GM12864 (cell line): ENCODE data around the gene SLC49A4.

Source experiments
- DNase-seq: peaks from one replicate; pipeline ENCODE4 v3.0.0-alpha.2; 2011; ENCODE audit warnings: low read depth
- H3K4me3 ChIP-seq: 2 replicates; pipeline ENCODE4 v1.5.1; 2011; ENCODE audit warnings: mild to moderate bottlenecking, low read depth, low read length, control low read depth
- TF ChIP-seq, protein P1 (sequence below): IDR thresholded peaks from 2 replicates; pipeline ENCODE4 v1.5.1; 2011; ENCODE audit warnings: low read depth, mild to moderate bottlenecking, moderate library complexity, low read length, control low read depth, inconsistent platforms; ENCODE audit errors: missing control alignments

Gene SLC49A4

DNA sequence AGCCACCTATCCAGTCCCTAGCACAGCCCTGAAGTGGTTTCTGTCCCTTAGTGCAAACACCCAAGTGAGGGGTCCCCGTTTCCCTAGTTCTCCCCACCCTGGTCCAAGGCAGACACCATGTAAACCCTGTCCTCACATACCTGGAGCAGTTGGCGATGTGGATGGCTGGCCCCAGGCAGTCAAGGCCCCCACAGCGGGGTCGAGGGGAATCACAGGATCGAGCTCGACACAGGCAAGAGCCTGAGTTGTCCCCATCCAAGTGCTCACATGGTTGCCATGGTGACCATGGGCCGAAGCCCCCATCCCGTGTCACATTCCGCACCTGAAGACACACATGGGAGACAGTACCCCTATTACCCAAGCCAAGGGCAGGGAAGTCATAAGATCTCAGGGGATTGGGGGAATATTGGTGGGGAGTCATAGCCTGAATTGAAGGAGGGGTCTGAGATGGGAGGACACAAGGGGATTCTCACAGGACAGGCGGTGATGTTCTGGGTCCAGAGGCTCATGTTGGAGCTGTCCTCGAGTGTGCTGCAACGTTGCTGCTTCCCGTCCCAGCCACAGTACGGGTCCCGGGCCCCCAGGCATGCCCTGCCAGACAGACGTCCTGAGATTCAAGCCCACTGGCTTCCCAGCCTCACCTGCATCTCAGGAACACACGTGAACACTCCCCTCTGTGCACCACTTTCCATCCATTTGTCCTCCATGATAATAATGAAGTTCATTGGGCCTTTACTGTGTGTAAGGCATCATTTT lies 120.6 kb downstream of the SLC49A4 start:
- TF ChIP-seq, protein P1, sequence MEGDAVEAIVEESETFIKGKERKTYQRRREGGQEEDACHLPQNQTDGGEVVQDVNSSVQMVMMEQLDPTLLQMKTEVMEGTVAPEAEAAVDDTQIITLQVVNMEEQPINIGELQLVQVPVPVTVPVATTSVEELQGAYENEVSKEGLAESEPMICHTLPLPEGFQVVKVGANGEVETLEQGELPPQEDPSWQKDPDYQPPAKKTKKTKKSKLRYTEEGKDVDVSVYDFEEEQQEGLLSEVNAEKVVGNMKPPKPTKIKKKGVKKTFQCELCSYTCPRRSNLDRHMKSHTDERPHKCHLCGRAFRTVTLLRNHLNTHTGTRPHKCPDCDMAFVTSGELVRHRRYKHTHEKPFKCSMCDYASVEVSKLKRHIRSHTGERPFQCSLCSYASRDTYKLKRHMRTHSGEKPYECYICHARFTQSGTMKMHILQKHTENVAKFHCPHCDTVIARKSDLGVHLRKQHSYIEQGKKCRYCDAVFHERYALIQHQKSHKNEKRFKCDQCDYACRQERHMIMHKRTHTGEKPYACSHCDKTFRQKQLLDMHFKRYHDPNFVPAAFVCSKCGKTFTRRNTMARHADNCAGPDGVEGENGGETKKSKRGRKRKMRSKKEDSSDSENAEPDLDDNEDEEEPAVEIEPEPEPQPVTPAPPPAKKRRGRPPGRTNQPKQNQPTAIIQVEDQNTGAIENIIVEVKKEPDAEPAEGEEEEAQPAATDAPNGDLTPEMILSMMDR: no peak
- no peak overlapping the region for H3K4me3 ChIP-seq
- no peak for DNase-seq

DNA sequence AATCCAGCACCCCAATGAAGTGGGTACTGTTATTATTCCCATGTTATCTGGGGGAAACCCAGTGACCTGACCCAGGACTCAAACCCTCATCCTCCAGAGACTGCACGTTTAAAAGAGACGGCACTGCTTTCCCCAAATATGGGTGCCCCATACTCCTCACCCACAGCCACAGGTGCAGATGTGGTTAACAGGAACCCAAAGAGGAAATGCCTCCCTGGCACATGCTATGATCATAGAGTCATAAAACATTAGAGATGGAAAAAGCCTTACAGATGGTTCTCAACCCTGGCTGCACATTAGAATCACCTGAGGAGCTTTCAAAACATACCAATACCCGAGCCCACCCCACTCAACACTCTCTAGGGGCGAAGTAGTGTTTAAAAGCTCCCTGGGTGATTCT lies 121.2 kb downstream of the SLC49A4 start:
- no peak for DNase-seq
- TF ChIP-seq, protein P1: no peak

DNA sequence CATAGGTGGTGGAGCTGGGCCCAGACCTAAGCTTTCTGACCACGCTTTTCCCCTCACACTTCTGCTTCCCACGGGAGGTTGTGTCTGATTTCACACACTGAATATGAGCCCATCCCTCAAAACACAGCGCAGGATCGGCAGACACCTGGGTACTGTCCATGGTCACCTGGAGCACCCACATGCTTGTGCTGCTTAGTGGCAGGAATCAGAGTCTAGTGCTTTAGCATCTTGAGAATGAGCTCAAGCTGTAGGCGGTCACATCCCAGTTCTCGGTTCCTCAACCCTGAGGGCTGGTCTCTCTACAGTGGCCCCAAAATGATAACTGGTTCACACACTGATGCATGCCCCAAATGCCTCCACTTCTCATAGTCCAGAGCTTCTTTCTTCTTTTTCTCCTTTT lies 121.7 kb downstream of the SLC49A4 start:
- no peak for DNase-seq
- TF ChIP-seq, protein P1: no peak
- H3K4me3 ChIP-seq: no peak overlapping the region

More for the DNA sequence above, 121.2 kb downstream of the SLC49A4 start:
- no peak overlapping the region for H3K4me3 ChIP-seq

DNA sequence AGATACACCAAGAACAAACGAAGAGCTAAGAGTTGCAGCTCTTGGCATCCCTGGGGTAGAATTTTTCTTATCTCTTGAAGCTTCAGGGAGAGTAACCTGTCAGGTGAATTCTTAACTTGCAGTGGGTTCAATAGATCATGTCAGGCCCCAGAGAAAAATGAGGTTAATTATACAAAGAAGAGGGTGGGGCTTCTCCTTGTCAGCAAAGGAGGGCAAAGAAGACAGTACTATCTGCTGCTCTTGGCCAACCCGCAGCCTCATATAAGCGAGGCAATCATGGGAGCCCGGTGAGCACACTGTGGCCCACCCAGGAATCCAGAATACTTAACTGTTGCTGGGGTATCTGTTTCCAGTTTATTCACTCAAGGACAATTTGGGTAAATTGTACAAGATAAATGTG lies 122.5 kb downstream of the SLC49A4 start:
- TF ChIP-seq, protein P1: no peak
- H3K4me3 ChIP-seq: no peak overlapping the region
- no peak for DNase-seq

DNA sequence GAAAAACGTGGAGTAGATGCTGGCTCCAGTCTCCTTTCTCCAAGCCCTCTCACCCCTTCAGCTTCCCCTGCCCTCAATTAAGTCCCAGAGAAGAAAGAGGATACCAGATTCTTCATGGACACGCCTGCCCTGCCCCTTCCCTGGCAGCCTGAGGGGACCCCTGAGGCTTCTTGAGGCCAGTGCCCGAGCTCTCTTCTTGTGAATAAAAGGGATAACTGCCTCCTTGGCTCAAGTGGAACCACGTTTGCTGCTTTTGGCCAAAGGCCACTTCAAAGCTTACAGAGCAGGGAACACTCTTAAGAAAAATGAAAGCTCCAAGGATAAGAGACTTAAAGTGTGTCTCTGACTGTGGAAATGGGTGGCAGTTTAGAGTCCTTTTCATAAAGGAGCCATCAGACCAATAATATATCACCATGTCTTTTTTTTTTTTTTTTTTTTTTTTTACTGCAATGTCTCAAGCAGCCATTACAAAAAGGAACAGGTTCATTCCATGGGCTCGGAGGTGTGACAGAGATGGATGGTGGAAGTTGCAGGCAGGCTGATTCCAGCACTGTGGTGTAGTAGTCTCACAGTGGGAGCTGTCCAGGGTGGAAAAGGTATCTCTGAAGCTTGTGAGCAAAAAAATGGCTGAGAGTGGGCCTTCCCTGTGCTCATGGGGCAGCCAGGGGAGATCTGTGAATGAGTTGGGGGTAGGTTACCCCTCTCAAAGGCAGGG lies 123.9 kb downstream of the SLC49A4 start:
- TF ChIP-seq, protein P1: no peak
- no peak overlapping the region for H3K4me3 ChIP-seq
- no peak for DNase-seq

DNA sequence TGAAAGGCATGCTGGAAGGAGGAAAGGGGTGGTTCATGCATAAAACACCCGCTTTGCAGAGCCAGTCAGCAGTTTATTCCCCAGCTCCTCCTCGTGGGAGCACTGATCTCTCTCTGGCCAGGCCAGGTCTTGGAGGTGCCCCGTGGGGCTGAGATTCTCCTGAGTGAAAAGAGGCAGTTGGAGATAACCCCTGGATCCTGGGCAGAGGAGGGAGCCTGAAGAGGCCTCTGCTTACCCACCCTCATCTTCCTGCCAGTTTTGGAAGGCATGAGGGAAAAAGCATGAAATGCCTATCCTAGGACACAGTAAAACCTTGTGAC lies 124.4 kb downstream of the SLC49A4 start:
- TF ChIP-seq, protein P1: no peak
- DNase-seq: no peak

DNA sequence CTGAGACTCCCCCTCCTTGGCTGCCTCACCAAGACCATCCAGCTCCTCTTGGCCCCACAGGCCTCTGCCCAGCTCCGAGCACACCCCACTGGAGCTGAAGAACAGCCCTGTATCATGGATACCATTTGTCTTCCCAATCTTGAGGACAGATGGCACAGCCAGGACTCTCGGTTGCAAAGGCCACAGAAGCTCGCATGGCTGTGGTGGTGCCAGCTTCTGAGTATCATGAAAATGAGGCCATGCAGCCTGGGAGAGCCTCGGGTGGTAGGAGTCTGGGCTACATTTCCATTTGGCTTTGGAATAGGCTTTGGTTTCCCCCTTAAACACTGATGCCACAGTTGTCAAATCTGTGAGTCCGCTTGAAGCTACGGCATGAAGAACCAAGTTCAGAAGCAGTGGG lies 126.1 kb downstream of the SLC49A4 start:
- no peak overlapping the region for H3K4me3 ChIP-seq
- DNase-seq: no peak
- TF ChIP-seq, protein P1: no peak

More for the DNA sequence above, 124.4 kb downstream of the SLC49A4 start:
- H3K4me3 ChIP-seq: no peak overlapping the region
